GM13977 (cell line): ENCODE results near the gene CD58.

Source experiments
- DNase-seq: peaks from one replicate; pipeline ENCODE4 v3.0.0; 2012; ENCODE audit warnings: low spot score
- in situ Hi-C: fragments of 300-500 bp; cut with MboI; formaldehyde crosslinking; loops from one replicate; pipeline ENCODE4 v1.12.0; 2022; ENCODE audit warnings: low sequenced_read_pairs, low pct_unique_long_range_greater_than_20kb, mixed read lengths, inconsistent platforms; ENCODE audit not compliant: unreplicated experiment
- TF ChIP-seq, protein P1 (sequence below): IDR thresholded peaks from 2 replicates; pipeline ENCODE4 v1.5.1; 2012; ENCODE audit warnings: mild to moderate bottlenecking, control low read depth; ENCODE audit not compliant: insufficient read depth; ENCODE audit errors: extremely low read depth, missing control alignments

The CD58 gene

DNA sequence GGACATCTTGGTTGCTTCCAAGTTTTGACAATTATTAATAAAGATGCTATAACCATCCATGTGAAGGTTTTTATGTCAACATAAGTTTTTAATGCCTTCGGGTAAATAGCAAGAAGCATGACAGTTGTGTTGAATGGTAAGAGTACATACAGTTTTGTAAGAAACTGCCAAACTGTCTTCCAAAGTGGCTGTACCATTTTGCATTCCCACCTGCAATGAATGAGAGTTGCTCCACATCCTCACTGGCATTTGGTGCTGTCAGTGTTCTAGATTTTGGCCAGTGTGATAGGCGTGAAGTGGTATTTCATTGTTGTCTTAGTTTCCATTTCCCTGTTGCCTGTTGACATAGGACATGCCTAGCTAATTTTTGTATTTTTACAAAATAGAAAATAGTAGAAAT is 45.4 kb downstream of the CD58 start:
- DNase-seq = no peak
- TF ChIP-seq, protein P1, sequence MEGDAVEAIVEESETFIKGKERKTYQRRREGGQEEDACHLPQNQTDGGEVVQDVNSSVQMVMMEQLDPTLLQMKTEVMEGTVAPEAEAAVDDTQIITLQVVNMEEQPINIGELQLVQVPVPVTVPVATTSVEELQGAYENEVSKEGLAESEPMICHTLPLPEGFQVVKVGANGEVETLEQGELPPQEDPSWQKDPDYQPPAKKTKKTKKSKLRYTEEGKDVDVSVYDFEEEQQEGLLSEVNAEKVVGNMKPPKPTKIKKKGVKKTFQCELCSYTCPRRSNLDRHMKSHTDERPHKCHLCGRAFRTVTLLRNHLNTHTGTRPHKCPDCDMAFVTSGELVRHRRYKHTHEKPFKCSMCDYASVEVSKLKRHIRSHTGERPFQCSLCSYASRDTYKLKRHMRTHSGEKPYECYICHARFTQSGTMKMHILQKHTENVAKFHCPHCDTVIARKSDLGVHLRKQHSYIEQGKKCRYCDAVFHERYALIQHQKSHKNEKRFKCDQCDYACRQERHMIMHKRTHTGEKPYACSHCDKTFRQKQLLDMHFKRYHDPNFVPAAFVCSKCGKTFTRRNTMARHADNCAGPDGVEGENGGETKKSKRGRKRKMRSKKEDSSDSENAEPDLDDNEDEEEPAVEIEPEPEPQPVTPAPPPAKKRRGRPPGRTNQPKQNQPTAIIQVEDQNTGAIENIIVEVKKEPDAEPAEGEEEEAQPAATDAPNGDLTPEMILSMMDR = no peak
- in situ Hi-C loops = no loop called here

- TF ChIP-seq, protein P1 = no peak
- in situ Hi-C loops = no loop called here
- DNase-seq = no peak
Measured at GRCh38 chr1:116521186-116521585, 49.6 kb downstream of the CD58 start.

DNA sequence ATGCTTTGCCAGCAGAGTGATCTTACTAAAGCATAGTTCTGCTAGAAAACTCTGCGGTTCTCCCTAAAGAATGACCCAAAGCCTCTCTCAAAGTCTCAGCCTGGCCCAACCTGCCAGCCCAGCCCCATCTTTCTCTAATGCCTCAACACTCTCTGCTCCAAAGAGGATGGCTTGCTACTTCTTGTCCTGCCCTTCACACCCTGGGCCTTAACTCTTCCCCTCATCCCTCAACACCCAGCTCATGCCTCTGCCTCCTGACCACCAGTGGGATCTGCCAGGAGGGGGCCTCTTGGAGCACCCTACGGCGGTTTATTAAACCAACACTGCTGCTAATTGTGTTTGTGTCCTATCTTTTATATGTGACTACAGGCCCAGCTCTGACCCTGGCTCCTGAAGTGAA is 52.4 kb downstream of the CD58 start:
- TF ChIP-seq, protein P1 = no peak
- in situ Hi-C loops = no loop called here
- no peak for DNase-seq

GRCh38 chr1:116516631-116517030 is 54.2 kb downstream of the CD58 start:
- TF ChIP-seq, protein P1 = no peak
- in situ Hi-C loops = no loop called here
- no peak for DNase-seq

DNA sequence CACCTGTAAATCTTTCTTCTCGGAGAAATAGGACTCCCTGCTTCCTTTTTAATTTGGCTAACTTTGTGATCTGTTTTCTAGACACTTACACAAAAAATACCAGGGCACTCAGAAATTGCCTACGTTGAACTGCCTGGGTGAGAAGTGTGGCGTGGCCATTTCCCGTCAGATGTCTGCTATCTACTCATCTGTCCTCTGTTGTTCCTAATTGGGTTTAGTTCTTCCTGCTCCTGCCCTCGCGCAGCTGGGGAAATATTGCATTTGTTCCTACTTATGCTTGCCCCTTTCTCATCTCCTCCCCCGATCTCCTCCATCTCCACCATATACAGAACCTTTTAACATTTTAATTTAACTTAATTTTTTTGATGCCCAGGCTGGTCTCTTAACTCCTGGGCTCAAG is 55.1 kb downstream of the CD58 start:
- TF ChIP-seq, protein P1 = no peak
- in situ Hi-C loops = no loop called here
- DNase-seq = no peak

GRCh38 chr1:116514708-116515525 is 55.9 kb downstream of the CD58 start:
- TF ChIP-seq, protein P1 = no peak
- DNase-seq = peak; percentile 44
- in situ Hi-C loops = no loop called here
